Measurements from ENCODE around the gene CYP21A2. TPM values are rescaled to one million over a fixed set of nuclear protein-coding genes. Genes with fewer than 3 reads are reported as not detected.
"Not testable (repeated sequence)": the region's sequence is repeated elsewhere in the genome, so short reads cannot be mapped to it uniquely, and the experiment has no call there.

CYP21A2 gene
- total RNA-seq, 2 experiments from 2014 or later, result 0.12 TPM; not detected in 1

GRCh38 chr6:32043589-32044380 is 5.6 kb downstream of the CYP21A2 start:
- not testable (repeated sequence) for H3K4me3 Mint-ChIP-seq

GRCh38 chr6:32044916-32045315 is 6.7 kb downstream of the CYP21A2 start:
- not testable (repeated sequence) for H3K27ac Mint-ChIP-seq, DNase-seq, H3K9me3 Mint-ChIP-seq, H3K36me3 Mint-ChIP-seq, H3K27me3 Mint-ChIP-seq, H3K4me1 Mint-ChIP-seq, H3K4me3 Mint-ChIP-seq

More at GRCh38 chr6:32043589-32044380, 5.6 kb downstream of the CYP21A2 start:
- H3K36me3 Mint-ChIP-seq, DNase-seq, H3K4me1 Mint-ChIP-seq, H3K27me3 Mint-ChIP-seq, H3K9me3 Mint-ChIP-seq, H3K27ac Mint-ChIP-seq: not testable (repeated sequence)

GRCh38 chr6:32045811-32046449 is 7.7 kb downstream of the CYP21A2 start:
- no peaks in the 10 kb centered on the region for H3K36me3 Mint-ChIP-seq
- no peak overlapping the region for H3K4me3 Mint-ChIP-seq
- no peak overlapping the region for H3K27ac Mint-ChIP-seq
- no peaks in the 10 kb centered on the region for H3K9me3 Mint-ChIP-seq
- DNase-seq, result no peak
- H3K27me3 Mint-ChIP-seq, result no peaks in the 10 kb centered on the region
- peaks cover 4% of the 10 kb centered on the region for H3K4me1 Mint-ChIP-seq

- no peak for DNase-seq
- peaks cover 4% of the 10 kb centered on the region for H3K4me1 Mint-ChIP-seq
- no peaks in the 10 kb centered on the region for H3K36me3 Mint-ChIP-seq
- H3K9me3 Mint-ChIP-seq, result no peaks in the 10 kb centered on the region
- no peaks in the 10 kb centered on the region for H3K27me3 Mint-ChIP-seq
- no peak overlapping the region for H3K4me3 Mint-ChIP-seq
- H3K27ac Mint-ChIP-seq, result no peak overlapping the region
Measured at GRCh38 chr6:32046450-32047083, 8.4 kb downstream of the CYP21A2 start.

- Mint-ChIP-seq H3K9me3 (no peaks in the 10 kb centered on the region), H3K4me3 (no peak overlapping the region)
Measured at GRCh38 chr6:32047084-32047478, 8.9 kb downstream of the CYP21A2 start.

DNA sequence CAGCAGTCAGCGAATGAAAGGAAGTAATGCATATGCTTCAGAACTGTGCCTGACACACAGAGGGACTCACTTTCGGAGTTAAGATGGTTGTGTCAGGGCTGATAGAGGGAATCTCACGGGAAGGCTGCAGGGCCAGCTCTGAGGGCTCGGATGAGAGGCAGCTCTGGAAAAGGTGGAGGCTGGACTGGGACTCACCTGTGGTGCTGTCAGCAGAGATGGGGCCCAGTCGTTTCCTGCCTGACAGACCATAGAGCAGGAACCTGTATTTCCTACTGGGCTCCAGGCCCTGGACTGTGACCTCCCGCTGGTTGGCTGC is 9.3 kb downstream of the CYP21A2 start:
- Mint-ChIP-seq H3K4me1 (peaks cover 4% of the 10 kb centered on the region), H3K4me3 (no peak overlapping the region), H3K27ac (no peak overlapping the region), H3K9me3 (no peaks in the 10 kb centered on the region), H3K36me3 (no peaks in the 10 kb centered on the region), H3K27me3 (no peaks in the 10 kb centered on the region)
- no peak for DNase-seq

More at GRCh38 chr6:32047084-32047478, 8.9 kb downstream of the CYP21A2 start:
- no peak for DNase-seq
- Mint-ChIP-seq H3K27me3 (no peaks in the 10 kb centered on the region), H3K36me3 (no peaks in the 10 kb centered on the region), H3K4me1 (peaks cover 4% of the 10 kb centered on the region), H3K27ac (no peak overlapping the region)

DNA sequence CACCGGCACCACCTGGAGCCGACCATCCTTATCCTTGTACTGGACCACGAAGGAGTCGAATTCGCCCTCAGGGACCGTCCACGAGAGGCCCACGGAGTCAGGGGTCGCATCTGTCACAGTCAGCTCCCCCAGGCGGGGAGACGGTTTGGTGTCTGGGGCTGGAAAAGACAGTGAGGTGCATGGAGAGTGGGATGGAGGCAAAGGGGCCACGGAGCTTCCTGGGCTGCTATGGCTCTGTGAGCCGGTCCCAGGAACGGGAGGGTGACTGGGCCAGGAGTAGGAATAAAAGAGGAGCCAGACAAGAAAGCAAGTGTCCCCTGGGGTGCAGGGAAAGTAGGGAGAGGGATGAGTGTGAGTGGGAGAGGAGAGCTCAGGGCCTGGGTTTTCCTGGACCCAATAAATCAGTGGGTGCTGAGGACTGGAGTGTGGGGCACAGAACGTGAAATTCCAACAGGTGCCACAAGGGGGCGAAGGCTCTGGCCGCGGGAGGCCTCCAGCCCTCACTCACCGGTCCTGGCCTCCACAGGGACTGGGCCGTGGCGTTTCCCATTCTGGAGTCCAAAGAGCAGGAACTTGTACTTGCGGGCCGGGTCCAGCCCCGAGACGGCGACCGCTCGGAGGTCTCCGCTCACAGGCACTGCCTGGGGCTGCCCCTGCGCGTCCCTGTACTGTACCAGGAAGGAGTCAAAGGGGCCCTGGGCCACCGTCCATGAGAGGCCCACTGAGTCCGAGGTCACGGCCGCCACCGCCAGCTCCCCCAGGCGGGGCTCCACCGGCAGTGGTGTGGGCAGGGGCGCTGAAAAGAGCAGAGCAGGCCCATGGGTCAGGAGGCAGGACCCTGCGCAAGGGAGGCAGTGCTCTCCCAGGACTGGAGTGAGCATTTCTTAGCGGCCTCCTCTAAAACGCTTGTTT is 9.9 kb downstream of the CYP21A2 start:
- Mint-ChIP-seq H3K4me3 (no peak overlapping the region), H3K27ac (no peak overlapping the region), H3K9me3 (no peaks in the 10 kb centered on the region), H3K4me1 (peaks cover 4% of the 10 kb centered on the region), H3K36me3 (no peaks in the 10 kb centered on the region), H3K27me3 (no peaks in the 10 kb centered on the region)
- peak; percentile 56 for DNase-seq

GRCh38 chr6:32049149-32049548 is 10.9 kb downstream of the CYP21A2 start:
- not testable (repeated sequence) for H3K27me3 Mint-ChIP-seq, H3K36me3 Mint-ChIP-seq, H3K4me1 Mint-ChIP-seq, H3K4me3 Mint-ChIP-seq, H3K27ac Mint-ChIP-seq, DNase-seq, H3K9me3 Mint-ChIP-seq

- not testable (repeated sequence) for H3K4me1 Mint-ChIP-seq, H3K27me3 Mint-ChIP-seq, DNase-seq, H3K27ac Mint-ChIP-seq, H3K36me3 Mint-ChIP-seq, H3K4me3 Mint-ChIP-seq, H3K9me3 Mint-ChIP-seq
Measured at GRCh38 chr6:32049736-32050135, 11.5 kb downstream of the CYP21A2 start.

DNA sequence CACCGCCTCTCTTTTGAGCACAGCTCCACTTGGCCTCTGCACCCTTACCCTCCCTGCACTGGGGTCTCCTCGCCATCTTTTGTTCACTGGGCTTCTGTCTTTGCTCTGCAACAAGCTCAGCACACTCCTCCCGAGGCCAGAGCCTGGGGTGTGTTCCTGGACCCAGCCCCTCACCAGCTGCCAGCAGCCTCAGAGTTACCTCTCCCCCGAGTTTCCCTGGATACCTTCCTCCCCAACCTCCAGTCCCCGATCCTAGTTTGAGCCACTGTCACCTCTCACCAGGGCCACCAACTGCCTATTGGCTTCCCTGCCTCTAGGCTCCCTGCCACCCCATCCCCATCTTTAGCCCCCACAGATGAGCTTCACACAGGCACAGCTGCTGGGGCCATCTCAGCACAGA is 12.3 kb downstream of the CYP21A2 start:
- DNase-seq, result no peak
- H3K27ac Mint-ChIP-seq, result no peak overlapping the region
- no peak overlapping the region for H3K4me3 Mint-ChIP-seq
- no peaks in the 10 kb centered on the region for H3K9me3 Mint-ChIP-seq
- no peaks in the 10 kb centered on the region for H3K27me3 Mint-ChIP-seq
- no peaks in the 10 kb centered on the region for H3K36me3 Mint-ChIP-seq
- peaks cover 4% of the 10 kb centered on the region for H3K4me1 Mint-ChIP-seq

DNA sequence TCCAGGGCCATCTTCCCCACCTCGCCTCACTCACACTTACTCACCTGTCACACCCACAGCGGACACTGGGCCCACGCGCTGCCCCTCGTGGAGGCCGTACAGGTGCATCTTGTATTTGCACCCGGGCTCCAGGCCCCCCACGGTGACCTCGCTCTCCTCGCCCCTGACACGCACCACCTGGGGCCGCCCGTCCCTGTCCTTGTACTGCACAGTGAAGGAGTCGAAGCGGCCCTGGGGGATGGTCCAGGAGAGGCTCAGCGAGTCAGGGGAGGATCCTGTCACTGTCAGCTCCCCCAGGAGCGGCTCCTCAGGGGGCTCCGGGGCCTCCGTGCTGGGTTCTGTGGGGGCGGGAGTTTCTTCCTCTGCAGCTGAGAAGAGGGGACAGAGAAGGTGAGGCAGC is 14.4 kb downstream of the CYP21A2 start:
- H3K4me3 Mint-ChIP-seq, H3K36me3 Mint-ChIP-seq, H3K27me3 Mint-ChIP-seq, H3K9me3 Mint-ChIP-seq, DNase-seq, H3K27ac Mint-ChIP-seq, H3K4me1 Mint-ChIP-seq: not testable (repeated sequence)

DNA sequence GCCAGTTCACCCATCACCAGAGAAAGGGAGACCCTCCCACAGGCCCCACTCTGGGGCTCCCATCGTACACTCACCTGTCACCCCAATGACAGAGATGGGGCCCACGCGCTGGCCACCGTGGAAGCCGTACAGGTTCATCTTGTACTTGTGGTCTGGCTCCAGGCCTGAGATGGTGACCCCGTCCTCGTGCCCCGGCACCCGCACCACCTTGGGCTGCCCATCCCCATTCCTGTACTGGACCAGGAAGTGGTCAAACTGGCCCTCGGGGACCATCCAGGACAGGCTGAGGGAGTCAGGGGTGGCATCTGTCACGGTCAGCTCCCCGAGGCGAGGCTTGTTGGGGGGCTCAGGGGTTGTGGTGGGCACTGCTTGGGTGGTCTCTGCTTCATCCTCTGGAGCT is 15.1 kb downstream of the CYP21A2 start:
- not testable (repeated sequence) for DNase-seq, H3K4me3 Mint-ChIP-seq, H3K36me3 Mint-ChIP-seq, H3K9me3 Mint-ChIP-seq, H3K27ac Mint-ChIP-seq, H3K27me3 Mint-ChIP-seq, H3K4me1 Mint-ChIP-seq

- H3K4me3 Mint-ChIP-seq, H3K27ac Mint-ChIP-seq, H3K4me1 Mint-ChIP-seq, H3K27me3 Mint-ChIP-seq, H3K36me3 Mint-ChIP-seq, DNase-seq, H3K9me3 Mint-ChIP-seq: not testable (repeated sequence)
Measured at GRCh38 chr6:32055756-32056155, 17.5 kb downstream of the CYP21A2 start.

DNA sequence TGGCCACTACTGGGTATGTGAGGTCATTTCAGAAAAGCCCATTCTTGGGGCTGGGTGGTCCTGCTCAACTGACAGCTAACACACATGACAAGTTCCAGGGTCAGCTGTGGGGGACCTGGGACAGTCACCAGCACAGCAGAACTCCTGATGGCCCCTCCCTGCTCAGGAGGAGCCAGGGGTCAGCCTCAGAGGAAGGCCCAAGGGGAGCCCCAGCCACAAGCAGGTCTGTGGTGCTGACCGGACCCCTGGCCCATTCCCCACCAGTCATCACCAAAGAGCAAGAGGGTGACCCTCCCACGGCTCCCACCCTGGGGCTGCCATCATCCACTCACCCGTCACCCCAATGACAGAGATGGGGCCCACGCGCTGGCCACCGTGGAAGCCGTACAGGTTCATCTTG is 18.0 kb downstream of the CYP21A2 start:
- no peaks in the 10 kb centered on the region for H3K4me1 Mint-ChIP-seq
- no peaks in the 10 kb centered on the region for H3K27me3 Mint-ChIP-seq
- H3K4me3 Mint-ChIP-seq, result no peak overlapping the region
- no peak for DNase-seq
- H3K9me3 Mint-ChIP-seq, result no peaks in the 10 kb centered on the region
- H3K27ac Mint-ChIP-seq, result no peak overlapping the region
- no peaks in the 10 kb centered on the region for H3K36me3 Mint-ChIP-seq

- DNase-seq, result no peak
- Mint-ChIP-seq H3K9me3 (no peaks in the 10 kb centered on the region), H3K4me3 (no peak overlapping the region), H3K27ac (no peak overlapping the region), H3K27me3 (no peaks in the 10 kb centered on the region), H3K36me3 (no peaks in the 10 kb centered on the region), H3K4me1 (no peaks in the 10 kb centered on the region)
Measured at GRCh38 chr6:32057966-32058365, 19.8 kb downstream of the CYP21A2 start.
